GM19397 (cell line): ENCODE measurements around the gene DEFB127.
"Not testable (repeated sequence)": the region's sequence is repeated elsewhere in the genome, so short reads cannot be mapped to it uniquely, and the experiment has no call there.

Experiments
- ATAC-seq: cut with Tn5 transposase; IDR thresholded peaks from one replicate; pipeline ENCODE4 v1.9.1; 2021; ENCODE audit warnings: mild to moderate bottlenecking, moderate library complexity; ENCODE audit not compliant: unreplicated experiment

The DEFB127 gene, protein sequence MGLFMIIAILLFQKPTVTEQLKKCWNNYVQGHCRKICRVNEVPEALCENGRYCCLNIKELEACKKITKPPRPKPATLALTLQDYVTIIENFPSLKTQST

DNA sequence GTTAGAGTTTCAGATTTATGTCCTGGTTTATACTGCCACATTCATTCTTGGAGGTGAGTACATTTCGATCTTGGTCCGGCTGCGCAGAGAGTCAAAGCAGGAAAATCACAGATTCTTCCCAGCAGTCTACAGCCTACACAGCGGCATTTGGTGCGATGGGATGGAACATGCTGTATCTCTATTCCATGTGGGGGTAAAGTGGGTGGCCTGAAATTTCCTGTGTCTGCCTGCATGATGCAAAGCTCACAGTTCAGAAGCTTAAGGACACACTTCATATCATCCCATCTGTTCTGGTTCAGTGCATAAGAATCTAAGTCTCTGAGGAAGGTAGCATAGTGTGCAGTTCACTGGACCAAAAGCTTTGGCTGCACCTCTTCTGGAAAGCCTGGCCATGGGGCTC is at the start of gene DEFB127:
DEFB127 (plus strand) TSS at position 301 of the 400 bp plus-strand sequence; CDS start at position 392, 91 bp downstream.
- no peak for ATAC-seq

DNA sequence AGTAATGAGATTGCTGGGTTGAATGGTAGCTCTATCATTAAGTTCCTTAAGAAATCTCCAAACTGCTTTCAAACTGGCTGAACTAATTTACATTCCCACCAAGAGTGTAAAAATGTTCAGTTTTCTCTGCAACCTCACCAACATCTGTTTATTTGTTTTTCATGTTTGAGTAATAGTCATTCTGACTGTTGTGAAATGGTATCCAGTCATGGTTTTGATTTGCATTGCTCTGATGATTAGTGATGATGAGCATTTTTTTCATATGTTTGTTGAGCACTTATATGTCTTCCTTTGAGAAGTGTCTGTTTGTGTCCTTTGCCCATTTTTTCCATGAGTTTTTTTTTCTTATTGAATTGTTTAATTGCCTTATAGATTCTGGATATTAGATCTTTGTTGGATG is 44.9 kb upstream of the DEFB127 start:
- ATAC-seq, result no peak

DNA sequence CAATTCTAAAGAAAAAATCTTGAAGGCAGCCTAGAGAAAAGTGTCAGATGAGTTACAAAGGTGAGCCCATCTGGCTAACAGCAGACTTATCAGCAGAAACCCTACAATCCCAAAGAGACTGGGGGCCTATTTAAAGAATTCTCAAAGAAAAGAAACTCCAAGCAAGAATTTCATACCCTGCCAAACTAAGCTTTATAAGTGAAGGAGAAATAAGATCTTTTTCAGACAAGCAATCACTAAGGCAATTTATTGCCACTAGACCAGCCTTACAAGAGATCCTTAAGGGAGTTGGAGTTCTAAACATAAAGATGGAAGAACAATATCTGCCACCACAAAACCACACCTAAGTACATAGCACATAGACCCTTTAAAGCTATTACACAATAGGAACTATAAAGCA is 39.7 kb upstream of the DEFB127 start:
- no peak for ATAC-seq

DNA sequence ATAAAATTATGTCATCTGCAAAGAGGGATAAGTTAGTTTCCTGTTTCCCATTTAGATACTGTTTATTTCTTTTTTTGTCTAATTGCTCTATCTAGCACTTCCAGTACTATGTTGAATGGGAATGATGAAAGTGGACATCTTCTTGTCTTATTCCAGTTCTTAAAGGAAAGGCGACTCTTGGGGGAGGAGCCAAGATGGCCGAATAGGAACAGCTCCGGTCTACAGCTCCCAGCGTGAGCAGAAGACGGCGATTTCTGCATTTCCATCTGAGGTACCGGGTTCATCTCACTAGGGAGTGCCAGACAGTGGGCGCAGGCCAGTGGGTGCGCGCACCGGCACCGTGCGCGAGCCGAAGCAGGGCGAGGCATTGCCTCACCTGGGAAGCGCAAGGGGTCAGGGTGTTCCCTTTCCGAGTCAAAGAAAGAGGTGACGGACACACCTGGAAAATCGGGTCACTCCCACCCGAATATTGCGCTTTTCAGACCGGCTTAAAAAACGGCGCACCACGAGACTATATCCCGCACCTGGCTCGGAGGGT is 27.4 kb upstream of the DEFB127 start:
- not testable (repeated sequence) for ATAC-seq

DNA sequence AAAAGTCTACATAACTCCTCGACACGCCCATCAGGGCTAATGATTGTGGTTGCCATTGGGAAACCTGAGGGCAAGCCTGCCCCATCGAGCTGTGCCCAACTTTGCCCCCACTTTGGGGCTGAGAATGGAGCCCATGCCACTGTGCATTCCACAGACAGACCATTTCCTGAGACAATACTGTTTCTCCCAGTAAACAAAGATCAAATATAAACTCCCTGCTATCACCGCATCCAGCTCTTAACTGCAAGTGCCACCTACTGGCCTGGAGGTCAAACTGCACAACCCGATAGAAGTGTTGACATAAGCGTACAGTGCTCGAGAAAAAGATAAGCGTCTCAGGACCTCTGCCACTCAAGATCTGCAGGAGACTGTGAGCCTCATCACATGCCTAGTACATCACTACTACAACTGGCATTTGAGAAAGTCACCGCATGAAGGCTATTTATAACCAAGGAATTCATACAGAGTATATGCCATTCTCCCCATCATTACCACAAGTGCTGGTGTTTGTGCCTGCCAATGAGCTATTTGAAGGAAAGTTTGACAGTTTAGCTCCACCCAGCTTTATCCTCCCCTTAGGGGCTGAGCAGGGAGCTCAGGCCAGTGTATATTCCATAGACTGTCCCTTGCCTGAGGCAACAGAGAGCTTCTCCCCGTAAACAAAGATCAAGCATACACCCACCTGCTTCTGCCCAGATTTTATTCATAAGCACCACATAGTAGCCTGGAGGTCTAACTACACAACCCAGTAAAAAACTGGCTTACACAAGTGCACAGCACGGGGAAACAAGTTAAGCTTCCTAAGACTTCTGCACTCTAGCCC is 19.4 kb upstream of the DEFB127 start:
- ATAC-seq, result no peak

DNA sequence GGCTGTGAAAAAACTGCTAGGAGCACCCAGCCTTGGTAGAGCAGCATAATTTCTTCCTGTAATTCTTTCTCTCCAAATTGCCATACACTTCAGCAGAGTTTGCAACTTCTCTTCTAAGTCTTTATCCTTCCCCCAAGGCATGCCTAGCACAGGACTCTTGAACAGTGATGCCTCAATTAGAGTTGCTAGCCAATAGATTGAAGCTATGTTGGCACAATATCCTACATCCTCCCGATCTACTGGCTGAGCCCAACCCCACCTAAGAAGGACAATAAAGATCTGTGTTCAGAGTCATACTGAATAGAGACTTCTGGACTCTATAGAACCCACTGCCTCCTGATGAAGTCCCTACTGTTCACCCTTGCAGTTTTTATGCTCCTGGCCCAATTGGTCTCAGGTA is 15.0 kb upstream of the DEFB127 start, which contains the start of gene DEFB126:
DEFB126 (plus strand) TSS at position 301 of the 400 bp plus-strand sequence; CDS start at position 340, 39 bp downstream.
- no peak for ATAC-seq

DNA sequence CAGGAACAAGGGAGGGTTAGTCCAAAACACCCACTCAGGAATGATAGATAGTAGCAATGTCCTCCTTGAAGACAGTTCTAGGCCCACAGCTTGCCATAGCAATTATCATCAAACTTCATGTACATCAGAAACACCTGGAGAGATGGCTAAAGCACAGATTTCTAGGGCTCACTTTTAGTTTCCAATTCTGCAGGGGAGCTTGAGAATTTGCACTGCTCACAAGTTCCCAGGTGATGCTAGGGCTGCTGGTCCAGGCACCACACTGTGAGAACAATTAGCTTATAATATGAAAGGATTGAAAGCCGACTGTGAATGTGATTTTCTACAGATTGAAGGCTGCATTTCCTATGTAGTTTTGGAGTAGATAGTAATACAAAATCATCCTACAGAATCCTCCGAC is 11.4 kb upstream of the DEFB127 start:
- no peak for ATAC-seq

DNA sequence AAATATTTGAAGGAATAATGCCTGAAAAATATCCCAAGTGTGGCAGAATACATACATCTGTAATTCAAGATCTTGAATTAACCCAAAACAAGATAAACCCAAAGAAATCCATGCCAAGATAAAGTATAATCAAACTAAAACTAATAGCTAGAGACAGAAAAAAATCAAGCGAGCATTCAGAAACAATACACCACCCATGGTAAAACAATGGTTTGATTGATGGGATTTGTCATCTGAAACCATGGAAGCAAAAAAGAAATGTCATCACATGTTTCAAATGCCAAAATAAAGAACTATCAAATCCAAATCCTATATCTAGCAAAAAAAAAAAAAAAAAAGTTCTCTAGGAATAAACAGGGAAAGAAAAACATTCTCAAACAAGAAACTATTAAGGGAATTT is 5.1 kb upstream of the DEFB127 start:
- ATAC-seq, result no peak

DNA sequence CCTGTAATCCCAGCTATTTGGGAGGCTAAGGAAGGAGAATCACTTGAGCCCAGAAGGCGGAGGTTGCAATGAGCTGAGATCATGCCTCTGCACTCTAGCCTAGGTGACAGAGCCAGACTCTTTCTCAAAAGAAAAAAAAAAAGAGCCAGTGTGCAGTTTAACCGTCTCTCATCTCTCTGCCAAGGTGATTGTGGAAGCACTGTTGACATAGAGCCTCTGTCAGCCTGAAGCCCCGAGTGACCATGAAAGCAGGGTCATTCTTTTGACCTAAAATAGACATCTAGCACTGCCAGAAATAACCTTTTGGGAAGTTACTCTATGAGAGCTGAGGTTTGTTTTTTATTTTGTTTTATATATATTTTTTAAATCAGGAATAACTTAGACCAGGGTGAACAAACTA is 7.4 kb downstream of the DEFB127 start:
- ATAC-seq, result no peak

DNA sequence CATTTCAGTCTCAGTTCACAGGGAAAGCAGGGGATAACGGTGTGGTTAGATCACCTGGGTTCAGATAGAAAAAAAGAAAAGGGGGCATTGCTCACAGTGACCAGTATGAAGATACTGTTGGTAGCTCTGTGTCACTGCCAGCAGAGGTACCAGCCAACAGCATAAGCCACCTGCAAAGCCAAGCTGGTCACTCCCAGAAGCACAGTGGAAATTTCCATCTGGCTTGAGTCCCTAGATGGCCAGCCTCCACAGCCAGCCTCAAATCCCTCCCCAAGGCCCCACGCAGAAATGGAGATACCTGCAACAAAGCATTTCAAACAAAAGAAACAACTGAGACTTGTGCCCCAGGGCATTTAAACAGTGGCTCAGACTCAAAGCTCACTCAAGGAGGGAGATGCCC is 11.6 kb downstream of the DEFB127 start:
- no peak for ATAC-seq

DNA sequence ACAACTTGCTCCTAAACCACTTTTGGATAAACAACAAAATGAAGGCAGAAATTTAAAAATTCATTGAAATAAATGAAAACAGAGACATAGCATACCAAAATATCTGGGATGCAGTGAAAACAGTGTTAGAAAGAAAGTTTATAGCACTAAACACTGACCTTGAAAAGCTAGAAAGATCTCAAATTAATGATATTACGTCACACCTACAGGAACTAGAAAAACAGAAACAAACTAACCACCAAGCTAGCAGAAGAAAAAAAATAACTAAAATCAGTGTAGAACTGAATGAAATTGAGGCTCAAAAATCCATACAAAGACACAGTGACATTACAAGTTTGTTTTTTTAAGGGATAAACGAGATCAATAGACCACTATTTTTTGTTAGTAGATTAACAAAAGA is 27.0 kb downstream of the DEFB127 start:
- no peak for ATAC-seq

DNA sequence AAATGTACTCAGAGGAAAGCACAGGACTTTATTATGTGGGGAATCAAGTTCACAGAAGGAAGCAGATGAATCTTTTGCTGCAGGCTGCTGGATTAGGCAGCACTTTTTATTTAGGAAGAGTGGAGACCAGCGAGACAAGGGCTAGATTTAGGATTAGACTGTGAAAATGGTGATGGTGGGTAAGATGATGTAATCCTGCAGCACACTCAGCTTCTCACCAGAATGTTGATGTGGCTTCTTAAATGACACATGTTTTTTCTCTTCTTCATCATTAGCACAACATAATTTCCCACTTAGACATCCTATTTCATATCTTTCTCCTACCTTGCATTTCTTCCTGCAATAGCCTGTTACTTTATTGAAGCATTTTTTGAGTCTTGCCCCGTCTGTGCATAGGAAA is 30.5 kb downstream of the DEFB127 start:
- no peak for ATAC-seq

DNA sequence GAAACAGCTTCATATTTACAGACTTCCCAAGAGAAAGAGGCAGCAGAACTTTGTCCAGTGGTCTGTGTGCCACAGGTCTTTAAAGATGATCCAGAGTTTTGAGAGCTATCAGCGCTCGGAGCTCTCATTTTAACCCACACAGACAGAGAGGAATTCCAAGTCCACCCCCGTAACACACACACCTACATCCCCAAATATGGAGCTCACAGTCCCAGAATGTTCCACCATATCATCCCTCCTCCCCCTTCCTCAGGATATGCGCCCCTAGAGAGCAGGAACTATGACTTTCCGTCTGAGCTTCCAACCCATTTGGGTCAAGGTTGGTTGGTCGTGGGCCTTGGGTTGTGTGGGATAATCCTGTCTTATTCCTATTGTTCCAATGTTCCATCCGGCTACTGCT is 32.4 kb downstream of the DEFB127 start, which contains the start of gene DEFB128:
DEFB128 (minus strand) TSS at position 101 of the 400 bp plus-strand sequence; CDS start at position 13, 88 bp downstream.
- ATAC-seq, result no peak

DNA sequence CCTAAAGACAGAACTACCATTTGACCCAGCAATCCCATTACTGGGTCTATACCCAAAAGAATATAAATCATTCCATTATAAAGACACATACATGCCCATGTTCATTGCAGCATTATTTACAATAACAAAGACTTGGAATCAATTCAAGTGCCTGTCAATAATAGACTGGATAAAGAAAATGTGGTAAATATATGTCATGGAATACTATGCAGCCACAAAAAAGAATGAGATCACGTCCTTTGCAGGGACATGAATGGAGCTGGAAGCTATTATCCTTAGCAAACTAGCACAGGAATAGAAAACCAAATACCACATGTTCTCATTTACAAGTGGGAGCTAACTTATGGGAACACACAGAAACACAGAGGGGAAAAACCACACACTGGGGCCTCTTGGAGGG is 41.0 kb downstream of the DEFB127 start:
- ATAC-seq, result no peak

DNA sequence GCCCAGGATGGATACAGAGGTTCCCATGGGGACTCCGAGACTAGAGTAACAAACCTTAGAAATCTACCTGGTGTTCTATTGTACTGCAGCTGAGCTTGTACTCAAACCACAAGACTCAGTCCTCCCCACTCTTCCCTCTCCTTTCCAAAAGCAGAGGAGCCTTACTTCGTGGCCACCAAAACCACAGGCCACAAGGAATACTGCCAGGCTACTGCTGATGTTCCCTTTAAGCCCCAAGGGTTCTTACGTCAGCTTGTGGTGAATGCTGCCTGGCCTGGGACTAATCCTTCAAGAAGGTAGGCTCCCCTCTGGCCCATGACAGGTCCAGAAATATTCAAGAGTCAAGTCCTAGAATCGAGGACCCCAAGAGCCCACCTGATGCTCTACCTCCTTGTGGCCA is 42.7 kb downstream of the DEFB127 start:
- ATAC-seq, result no peak

DNA sequence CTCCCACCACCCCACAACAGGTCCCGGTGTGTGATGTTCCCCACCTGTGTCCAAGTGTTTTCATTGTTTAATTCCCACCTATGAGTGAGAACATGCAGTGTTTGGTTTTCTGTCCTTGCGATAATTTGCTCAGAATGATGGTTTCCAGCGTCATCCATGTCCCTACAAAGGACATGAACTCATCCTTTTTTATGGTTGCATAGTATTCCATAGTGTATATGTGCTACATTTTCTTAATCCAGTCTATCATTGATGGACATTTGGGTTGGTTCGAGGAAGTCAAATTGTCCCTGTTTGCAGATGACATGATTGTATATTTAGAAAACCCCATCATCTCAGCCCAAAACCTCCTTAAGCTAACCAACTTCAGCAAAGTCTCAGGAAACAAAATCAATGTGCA is 46.4 kb downstream of the DEFB127 start:
- ATAC-seq, result not testable (repeated sequence)
